GM18508 (cell line): ENCODE data around the gene NSUN6.
"Not testable (repeated sequence)": the region's sequence is repeated elsewhere in the genome, so short reads cannot be mapped to it uniquely, and the experiment has no call there.

Source experiments
- ATAC-seq: cut with Tn5 transposase; IDR thresholded peaks from one replicate; pipeline ENCODE4 v1.9.1; 2021; ENCODE audit warnings: moderate number of reproducible peaks; ENCODE audit not compliant: insufficient read depth, unreplicated experiment

The NSUN6 gene

GRCh38 chr10:18611168-18611567 lies 40.2 kb downstream of the NSUN6 start:
- no peak for ATAC-seq

GRCh38 chr10:18610517-18610916 lies 40.9 kb downstream of the NSUN6 start:
- ATAC-seq, result no peak

GRCh38 chr10:18608596-18608995 lies 42.8 kb downstream of the NSUN6 start:
- no peak for ATAC-seq

GRCh38 chr10:18607503-18608378 lies 43.6 kb downstream of the NSUN6 start:
- ATAC-seq, result no peak

GRCh38 chr10:18606051-18606695 lies 45.2 kb downstream of the NSUN6 start:
- no peak for ATAC-seq

GRCh38 chr10:18601321-18601720 lies 50.1 kb downstream of the NSUN6 start:
- no peak for ATAC-seq

GRCh38 chr10:18599392-18599791 lies 52.0 kb downstream of the NSUN6 start:
- no peak for ATAC-seq

GRCh38 chr10:18594574-18595156 lies 56.7 kb downstream of the NSUN6 start:
- ATAC-seq, result no peak

- not testable (repeated sequence) for ATAC-seq
These were observed 60.2 kb downstream of the NSUN6 start for GRCh38 chr10:18591141-18591540.

GRCh38 chr10:18586637-18587036 lies 64.8 kb downstream of the NSUN6 start:
- ATAC-seq, result not testable (repeated sequence)

GRCh38 chr10:18583575-18584270 lies 67.7 kb downstream of the NSUN6 start:
- no peak for ATAC-seq

- no peak for ATAC-seq
These were observed 68.6 kb downstream of the NSUN6 start for GRCh38 chr10:18582803-18583202.

GRCh38 chr10:18577823-18578685 lies 73.3 kb downstream of the NSUN6 start:
- ATAC-seq, result no peak

- no peak for ATAC-seq
These were observed 74.8 kb downstream of the NSUN6 start for GRCh38 chr10:18576586-18576985.

- ATAC-seq, result no peak
These were observed 78.3 kb downstream of the NSUN6 start for GRCh38 chr10:18572959-18573561.

GRCh38 chr10:18571780-18572179 lies 79.6 kb downstream of the NSUN6 start:
- ATAC-seq, result no peak

- ATAC-seq, result no peak
These were observed 80.3 kb downstream of the NSUN6 start for GRCh38 chr10:18571076-18571475.

- ATAC-seq, result not testable (repeated sequence)
These were observed 81.0 kb downstream of the NSUN6 start for GRCh38 chr10:18570386-18570785.

GRCh38 chr10:18567343-18567856 lies 84.0 kb downstream of the NSUN6 start:
- ATAC-seq, result no peak
